ENCODE data around the gene SYT17.

SYT17 gene

DNA sequence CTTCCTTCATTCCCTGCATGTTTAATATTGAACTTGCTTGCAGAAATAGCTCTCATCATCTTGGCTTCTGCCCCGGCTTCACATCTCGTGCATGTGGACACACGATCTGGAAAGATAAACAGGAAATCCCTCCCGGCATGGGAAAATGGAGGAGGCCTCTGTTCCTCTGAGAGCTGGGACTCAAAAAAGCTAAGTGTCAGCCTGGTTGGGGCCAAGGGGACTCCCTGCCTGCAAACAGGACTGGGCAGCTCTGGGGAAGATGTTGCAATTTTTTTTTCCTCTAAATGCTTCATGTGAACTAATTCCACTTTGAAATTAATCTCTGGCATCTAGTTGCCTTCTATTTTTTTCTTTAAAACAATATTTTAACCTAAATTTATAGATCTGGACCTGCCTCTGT lies 29.4 kb upstream of the SYT17 start (continued):
- TF ChIP-seq GLIS1 (tag by site-specific recombination; IDR thresholded peaks at IDR 0.05) (peak; percentile 56; the same call in 1 of the 2 replicates), WT1 (tag by site-specific recombination; IDR thresholded peaks at IDR 0.05) (peak; percentile 50; the same call in 1 of the 2 replicates), ZFP69B (tag by site-specific recombination; IDR thresholded peaks at IDR 0.05) (peak; percentile 81), SCRT1 (tag by site-specific recombination; IDR thresholded peaks at IDR 0.05; ENCODE audit: borderline replicate concordance) (no peak), ZNF555 (tag by site-specific recombination; conservative IDR thresholded peaks at IDR 0.05) (no peak), ZNF138 (tag by site-specific recombination; IDR thresholded peaks at IDR 0.05; ENCODE audit: borderline replicate concordance) (no peak), ZNF768 (tag by site-specific recombination; IDR thresholded peaks at IDR 0.05) (no peak)
- TF ChIP-seq, protein P1, sequence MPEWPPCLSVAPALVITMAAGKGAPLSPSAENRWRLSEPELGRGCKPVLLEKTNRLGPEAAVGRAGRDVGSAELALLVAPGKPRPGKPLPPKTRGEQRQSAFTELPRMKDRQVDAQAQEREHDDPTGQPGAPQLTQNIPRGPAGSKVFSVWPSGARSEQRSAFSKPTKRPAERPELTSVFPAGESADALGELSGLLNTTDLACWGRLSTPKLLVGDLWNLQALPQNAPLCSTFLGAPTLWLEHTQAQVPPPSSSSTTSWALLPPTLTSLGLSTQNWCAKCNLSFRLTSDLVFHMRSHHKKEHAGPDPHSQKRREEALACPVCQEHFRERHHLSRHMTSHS (tag by site-specific recombination; IDR thresholded peaks at IDR 0.05): no peak
- TF ChIP-seq, protein P2, sequence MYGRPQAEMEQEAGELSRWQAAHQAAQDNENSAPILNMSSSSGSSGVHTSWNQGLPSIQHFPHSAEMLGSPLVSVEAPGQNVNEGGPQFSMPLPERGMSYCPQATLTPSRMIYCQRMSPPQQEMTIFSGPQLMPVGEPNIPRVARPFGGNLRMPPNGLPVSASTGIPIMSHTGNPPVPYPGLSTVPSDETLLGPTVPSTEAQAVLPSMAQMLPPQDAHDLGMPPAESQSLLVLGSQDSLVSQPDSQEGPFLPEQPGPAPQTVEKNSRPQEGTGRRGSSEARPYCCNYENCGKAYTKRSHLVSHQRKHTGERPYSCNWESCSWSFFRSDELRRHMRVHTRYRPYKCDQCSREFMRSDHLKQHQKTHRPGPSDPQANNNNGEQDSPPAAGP (tag by site-specific recombination; IDR thresholded peaks at IDR 0.05): peak; percentile 56; the same call in 1 of the 2 replicates
- TF ChIP-seq, protein P3, sequence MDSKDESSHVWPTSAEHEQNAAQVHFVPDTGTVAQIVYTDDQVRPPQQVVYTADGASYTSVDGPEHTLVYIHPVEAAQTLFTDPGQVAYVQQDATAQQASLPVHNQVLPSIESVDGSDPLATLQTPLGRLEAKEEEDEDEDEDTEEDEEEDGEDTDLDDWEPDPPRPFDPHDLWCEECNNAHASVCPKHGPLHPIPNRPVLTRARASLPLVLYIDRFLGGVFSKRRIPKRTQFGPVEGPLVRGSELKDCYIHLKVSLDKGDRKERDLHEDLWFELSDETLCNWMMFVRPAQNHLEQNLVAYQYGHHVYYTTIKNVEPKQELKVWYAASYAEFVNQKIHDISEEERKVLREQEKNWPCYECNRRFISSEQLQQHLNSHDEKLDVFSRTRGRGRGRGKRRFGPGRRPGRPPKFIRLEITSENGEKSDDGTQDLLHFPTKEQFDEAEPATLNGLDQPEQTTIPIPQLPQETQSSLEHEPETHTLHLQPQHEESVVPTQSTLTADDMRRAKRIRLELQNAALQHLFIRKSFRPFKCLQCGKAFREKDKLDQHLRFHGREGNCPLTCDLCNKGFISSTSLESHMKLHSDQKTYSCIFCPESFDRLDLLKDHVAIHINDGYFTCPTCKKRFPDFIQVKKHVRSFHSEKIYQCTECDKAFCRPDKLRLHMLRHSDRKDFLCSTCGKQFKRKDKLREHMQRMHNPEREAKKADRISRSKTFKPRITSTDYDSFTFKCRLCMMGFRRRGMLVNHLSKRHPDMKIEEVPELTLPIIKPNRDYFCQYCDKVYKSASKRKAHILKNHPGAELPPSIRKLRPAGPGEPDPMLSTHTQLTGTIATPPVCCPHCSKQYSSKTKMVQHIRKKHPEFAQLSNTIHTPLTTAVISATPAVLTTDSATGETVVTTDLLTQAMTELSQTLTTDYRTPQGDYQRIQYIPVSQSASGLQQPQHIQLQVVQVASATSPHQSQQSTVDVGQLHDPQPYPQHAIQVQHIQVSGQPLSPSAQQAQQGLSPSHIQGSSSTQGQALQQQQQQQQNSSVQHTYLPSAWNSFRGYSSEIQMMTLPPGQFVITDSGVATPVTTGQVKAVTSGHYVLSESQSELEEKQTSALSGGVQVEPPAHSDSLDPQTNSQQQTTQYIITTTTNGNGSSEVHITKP (tag by site-specific recombination; IDR thresholded peaks at IDR 0.05): peak; percentile 86

DNA sequence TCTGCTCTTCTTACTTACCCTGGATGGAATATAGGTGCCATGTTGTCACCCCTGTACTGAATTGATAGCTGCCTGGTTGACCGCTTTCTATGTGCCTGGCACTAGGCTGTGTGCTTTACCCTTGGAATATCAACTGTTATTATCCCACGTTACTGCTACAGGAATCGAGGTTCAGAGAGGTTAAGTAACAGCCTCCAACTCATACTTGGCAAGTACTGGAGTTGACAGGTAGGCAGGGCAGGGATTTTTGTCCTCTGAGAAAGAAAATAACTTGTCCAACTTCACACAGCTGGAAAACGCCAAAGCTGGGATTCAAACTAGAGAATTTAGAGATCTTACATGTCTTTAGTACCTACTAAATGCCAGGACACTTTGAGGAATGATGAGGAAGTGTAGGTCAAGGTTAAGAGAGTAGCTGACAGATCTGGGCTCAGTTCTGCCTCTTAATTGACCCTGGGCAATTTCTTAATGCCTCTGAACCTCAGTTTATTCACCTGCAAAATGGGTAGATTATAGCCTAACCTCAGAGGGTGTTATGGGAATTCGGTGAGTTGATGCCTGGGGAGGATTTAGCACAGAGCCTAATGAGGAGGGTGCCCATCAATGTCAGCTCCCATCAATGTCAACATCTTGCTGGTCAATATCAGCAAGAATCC lies 28.5 kb upstream of the SYT17 start:
- no peak overlapping the region for H3K27ac ChIP-seq (ENCODE audit: extremely low read depth, low read depth, low read length)
- no peak overlapping the region for H3K4me3 ChIP-seq (ENCODE audit: low read depth, low read length)
- peaks cover 28% of the 10 kb centered on the region for H3K4me1 ChIP-seq (ENCODE audit: control insufficient read depth, insufficient read depth, low read length)
- POLR2A ChIA-PET: interaction anchor here (0.8 to 2.3 kb wide), 4 partner anchors 9 to 50 kb away, joined by 3 to 10 read pairs (median 3); partner anchors contain the start of gene ITPRIPL2
- CTCF ChIA-PET: interaction anchor here (0.6 to 1.6 kb wide), 5 partner anchors 23 to 53 kb away, joined by 3 to 5 read pairs (median 4); no protein-coding TSS in a partner anchor
- H3K9me3 ChIP-seq (ENCODE audit: control insufficient read depth, insufficient read depth, low read depth, low read length): no peaks in the 10 kb centered on the region
- no peaks in the 10 kb centered on the region for H3K36me3 ChIP-seq (ENCODE audit: control insufficient read depth in 2 of 2, insufficient read depth in 1 of 2, low read length in 2 of 2)
- TF ChIP-seq, protein P1 (tag by site-specific recombination; IDR thresholded peaks at IDR 0.05): no peak
- TF ChIP-seq ZNF76 (tag by site-specific recombination; IDR thresholded peaks at IDR 0.05; ENCODE audit: borderline replicate concordance, low read depth) (no peak), MZF1 (tag by site-specific recombination; IDR thresholded peaks at IDR 0.05; ENCODE audit: borderline replicate concordance) (no peak), SALL2 (tag by site-specific recombination; IDR thresholded peaks at IDR 0.05; ENCODE audit: borderline replicate concordance) (no peak), ZNF571 (tag by site-specific recombination; IDR thresholded peaks at IDR 0.05) (no peak)
- TF ChIP-seq, protein P4, sequence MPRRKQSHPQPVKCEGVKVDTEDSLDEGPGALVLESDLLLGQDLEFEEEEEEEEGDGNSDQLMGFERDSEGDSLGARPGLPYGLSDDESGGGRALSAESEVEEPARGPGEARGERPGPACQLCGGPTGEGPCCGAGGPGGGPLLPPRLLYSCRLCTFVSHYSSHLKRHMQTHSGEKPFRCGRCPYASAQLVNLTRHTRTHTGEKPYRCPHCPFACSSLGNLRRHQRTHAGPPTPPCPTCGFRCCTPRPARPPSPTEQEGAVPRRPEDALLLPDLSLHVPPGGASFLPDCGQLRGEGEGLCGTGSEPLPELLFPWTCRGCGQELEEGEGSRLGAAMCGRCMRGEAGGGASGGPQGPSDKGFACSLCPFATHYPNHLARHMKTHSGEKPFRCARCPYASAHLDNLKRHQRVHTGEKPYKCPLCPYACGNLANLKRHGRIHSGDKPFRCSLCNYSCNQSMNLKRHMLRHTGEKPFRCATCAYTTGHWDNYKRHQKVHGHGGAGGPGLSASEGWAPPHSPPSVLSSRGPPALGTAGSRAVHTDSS (tag by site-specific recombination; IDR thresholded peaks at IDR 0.05): no peak
- TF ChIP-seq, protein P5, sequence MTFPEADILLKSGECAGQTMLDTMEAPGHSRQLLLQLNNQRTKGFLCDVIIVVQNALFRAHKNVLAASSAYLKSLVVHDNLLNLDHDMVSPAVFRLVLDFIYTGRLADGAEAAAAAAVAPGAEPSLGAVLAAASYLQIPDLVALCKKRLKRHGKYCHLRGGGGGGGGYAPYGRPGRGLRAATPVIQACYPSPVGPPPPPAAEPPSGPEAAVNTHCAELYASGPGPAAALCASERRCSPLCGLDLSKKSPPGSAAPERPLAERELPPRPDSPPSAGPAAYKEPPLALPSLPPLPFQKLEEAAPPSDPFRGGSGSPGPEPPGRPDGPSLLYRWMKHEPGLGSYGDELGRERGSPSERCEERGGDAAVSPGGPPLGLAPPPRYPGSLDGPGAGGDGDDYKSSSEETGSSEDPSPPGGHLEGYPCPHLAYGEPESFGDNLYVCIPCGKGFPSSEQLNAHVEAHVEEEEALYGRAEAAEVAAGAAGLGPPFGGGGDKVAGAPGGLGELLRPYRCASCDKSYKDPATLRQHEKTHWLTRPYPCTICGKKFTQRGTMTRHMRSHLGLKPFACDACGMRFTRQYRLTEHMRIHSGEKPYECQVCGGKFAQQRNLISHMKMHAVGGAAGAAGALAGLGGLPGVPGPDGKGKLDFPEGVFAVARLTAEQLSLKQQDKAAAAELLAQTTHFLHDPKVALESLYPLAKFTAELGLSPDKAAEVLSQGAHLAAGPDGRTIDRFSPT (tag by site-specific recombination; IDR thresholded peaks at IDR 0.05): no peak
- TF ChIP-seq, protein P6, sequence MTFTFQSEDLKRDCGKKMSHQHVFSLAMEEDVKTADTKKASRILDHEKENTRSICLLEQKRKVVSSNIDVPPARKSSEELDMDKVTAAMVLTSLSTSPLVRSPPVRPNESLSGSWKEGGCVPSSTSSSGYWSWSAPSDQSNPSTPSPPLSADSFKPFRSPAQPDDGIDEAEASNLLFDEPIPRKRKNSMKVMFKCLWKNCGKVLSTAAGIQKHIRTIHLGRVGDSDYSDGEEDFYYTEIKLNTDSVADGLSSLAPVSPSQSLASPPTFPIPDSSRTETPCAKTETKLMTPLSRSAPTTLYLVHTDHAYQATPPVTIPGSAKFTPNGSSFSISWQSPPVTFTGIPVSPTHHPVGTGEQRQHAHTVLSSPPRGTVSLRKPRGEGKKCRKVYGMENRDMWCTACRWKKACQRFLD (tag by site-specific recombination; IDR thresholded peaks at IDR 0.05): no peak
